ENCODE measurements around the gene CDCP1.

The CDCP1 gene

GRCh38 chr3:45119376-45119775 is 26.8 kb downstream of the CDCP1 start:
- peaks cover 65% of the 10 kb centered on the region for H3K4me1 Mint-ChIP-seq (ENCODE audit: low read depth)
- H3K36me3 Mint-ChIP-seq (ENCODE audit: low read depth): no peaks in the 10 kb centered on the region
- H3K27ac Mint-ChIP-seq: no peak overlapping the region
- no peak overlapping the region for H3K4me3 Mint-ChIP-seq
- H3K27me3 Mint-ChIP-seq: peaks cover 19% of the 10 kb centered on the region
- no peaks in the 10 kb centered on the region for H3K9me3 Mint-ChIP-seq

GRCh38 chr3:45118615-45119071 is 27.5 kb downstream of the CDCP1 start:
- Mint-ChIP-seq H3K36me3 (ENCODE audit: low read depth) (no peaks in the 10 kb centered on the region), H3K9me3 (no peaks in the 10 kb centered on the region), H3K4me1 (ENCODE audit: low read depth) (peaks cover 65% of the 10 kb centered on the region), H3K4me3 (no peak overlapping the region), H3K27ac (peak overlapping the region; percentile 64), H3K27me3 (peaks cover 14% of the 10 kb centered on the region)

GRCh38 chr3:45116350-45116749 is 29.8 kb downstream of the CDCP1 start:
- H3K27me3 Mint-ChIP-seq: peaks cover 9% of the 10 kb centered on the region
- no peaks in the 10 kb centered on the region for H3K9me3 Mint-ChIP-seq
- H3K4me1 Mint-ChIP-seq (ENCODE audit: low read depth): peaks cover 78% of the 10 kb centered on the region
- no peak overlapping the region for H3K27ac Mint-ChIP-seq
- H3K36me3 Mint-ChIP-seq (ENCODE audit: low read depth): no peaks in the 10 kb centered on the region
- no peak overlapping the region for H3K4me3 Mint-ChIP-seq

- H3K4me3 Mint-ChIP-seq: no peak overlapping the region
- no peaks in the 10 kb centered on the region for H3K9me3 Mint-ChIP-seq
- peaks cover 9% of the 10 kb centered on the region for H3K27me3 Mint-ChIP-seq
- peak overlapping the region; percentile 27 for H3K27ac Mint-ChIP-seq
- no peaks in the 10 kb centered on the region for H3K36me3 Mint-ChIP-seq (ENCODE audit: low read depth)
- peaks cover 84% of the 10 kb centered on the region for H3K4me1 Mint-ChIP-seq (ENCODE audit: low read depth)
Observed at GRCh38 chr3:45113625-45114050, 32.5 kb downstream of the CDCP1 start.

DNA sequence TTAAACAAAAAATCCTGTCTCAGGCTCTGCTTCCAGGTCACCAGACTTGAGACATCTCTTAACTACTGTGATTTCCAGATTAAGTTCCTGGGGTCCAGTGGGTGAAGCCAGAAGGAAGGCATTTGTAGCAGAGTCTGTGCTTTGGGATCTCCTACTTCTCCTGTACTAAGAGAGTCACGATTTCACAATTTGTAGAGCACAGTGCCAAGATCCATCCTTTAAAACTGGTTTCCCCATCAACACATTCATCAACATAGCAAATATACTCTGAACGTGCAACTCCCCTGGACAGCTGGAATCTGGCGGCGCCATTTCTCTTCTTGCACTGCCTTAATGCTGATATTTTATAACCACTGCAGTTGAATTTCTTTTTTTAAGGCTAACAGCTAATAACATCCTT is 33.2 kb downstream of the CDCP1 start:
- no peak overlapping the region for H3K27ac Mint-ChIP-seq
- H3K36me3 Mint-ChIP-seq (ENCODE audit: low read depth): no peaks in the 10 kb centered on the region
- H3K27me3 Mint-ChIP-seq: peaks cover 8% of the 10 kb centered on the region
- H3K9me3 Mint-ChIP-seq: no peaks in the 10 kb centered on the region
- no peak overlapping the region for H3K4me3 Mint-ChIP-seq
- H3K4me1 Mint-ChIP-seq (ENCODE audit: low read depth): peaks cover 83% of the 10 kb centered on the region

GRCh38 chr3:45110509-45110833 is 35.7 kb downstream of the CDCP1 start:
- Mint-ChIP-seq H3K4me1 (ENCODE audit: low read depth) (peaks cover 93% of the 10 kb centered on the region), H3K9me3 (no peaks in the 10 kb centered on the region), H3K36me3 (ENCODE audit: low read depth) (no peaks in the 10 kb centered on the region), H3K27ac (peak overlapping the region; percentile 77), H3K27me3 (no peaks in the 10 kb centered on the region), H3K4me3 (peak overlapping the region; percentile 48)

- Mint-ChIP-seq H3K27ac (peak overlapping the region; percentile 77), H3K4me1 (ENCODE audit: low read depth) (peaks cover 94% of the 10 kb centered on the region), H3K9me3 (no peaks in the 10 kb centered on the region), H3K36me3 (ENCODE audit: low read depth) (no peaks in the 10 kb centered on the region), H3K27me3 (no peaks in the 10 kb centered on the region), H3K4me3 (peak overlapping the region; percentile 48)
Observed at GRCh38 chr3:45109771-45110508, 36.2 kb downstream of the CDCP1 start.

DNA sequence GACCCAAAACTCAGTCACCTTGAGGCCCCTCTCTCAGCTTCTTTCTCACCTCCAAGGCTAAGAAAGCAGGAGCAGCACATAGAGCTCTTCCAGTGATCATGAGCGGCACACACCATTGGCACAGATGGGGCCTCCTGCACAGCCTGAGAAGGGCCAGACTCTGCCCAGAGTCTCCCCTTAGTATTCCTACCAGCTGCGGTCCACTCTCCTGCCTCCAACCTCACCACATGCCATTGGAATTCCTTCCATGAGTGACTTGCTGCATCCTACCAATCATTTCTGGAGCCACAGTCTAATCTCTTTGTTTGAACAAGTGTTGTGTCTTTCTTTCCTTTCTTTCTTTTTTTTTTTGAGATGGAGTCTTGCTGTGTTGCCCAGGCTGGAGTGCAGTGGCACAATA is 39.3 kb downstream of the CDCP1 start:
- no peaks in the 10 kb centered on the region for H3K36me3 Mint-ChIP-seq (ENCODE audit: low read depth)
- peaks cover 12% of the 10 kb centered on the region for H3K27me3 Mint-ChIP-seq
- H3K4me1 Mint-ChIP-seq (ENCODE audit: low read depth): peaks cover 85% of the 10 kb centered on the region
- peak overlapping the region; percentile 65 for H3K27ac Mint-ChIP-seq
- H3K4me3 Mint-ChIP-seq: no peak overlapping the region
- no peaks in the 10 kb centered on the region for H3K9me3 Mint-ChIP-seq

DNA sequence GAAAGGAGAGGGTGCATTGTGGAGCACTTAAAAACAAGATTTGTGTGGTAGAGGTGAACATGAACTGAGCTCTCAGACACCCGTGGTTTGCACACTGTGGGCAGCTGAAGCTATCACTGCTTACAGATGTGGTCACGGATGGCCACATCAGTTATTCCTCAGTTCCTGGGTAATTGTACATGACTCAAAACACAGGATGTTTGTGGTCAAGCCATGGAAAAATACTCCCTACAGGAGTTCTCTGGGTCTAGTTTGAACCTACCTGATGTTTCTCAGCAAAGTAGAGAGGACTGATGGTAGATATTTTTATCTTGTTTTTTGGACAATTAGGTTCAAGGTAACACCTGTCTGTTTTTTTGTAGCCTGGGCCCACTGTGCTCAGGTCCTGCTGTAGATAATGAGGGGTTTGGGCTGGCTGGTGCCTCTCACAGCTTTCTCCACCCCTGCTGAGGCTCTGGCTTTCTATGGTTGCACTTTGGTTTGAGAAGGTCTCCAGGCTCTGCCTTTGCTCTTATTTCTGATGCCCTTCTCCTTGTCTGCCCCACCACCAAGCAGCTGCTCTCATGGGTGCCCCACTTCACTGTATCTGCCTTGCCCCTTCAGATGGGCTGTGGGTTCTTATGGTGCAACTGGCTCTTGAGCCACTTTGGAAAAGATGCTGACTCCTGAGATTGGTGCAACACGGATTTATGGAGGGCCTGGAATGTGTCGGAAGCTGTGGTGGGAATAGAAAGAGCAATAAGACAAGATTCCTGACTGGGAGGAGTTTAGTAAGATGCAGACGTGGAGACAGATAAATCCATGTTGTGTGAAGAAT is 40.1 kb downstream of the CDCP1 start:
- peak overlapping the region; percentile 21 for H3K4me3 Mint-ChIP-seq
- H3K36me3 Mint-ChIP-seq (ENCODE audit: low read depth): no peaks in the 10 kb centered on the region
- H3K27ac Mint-ChIP-seq: peak overlapping the region; percentile 88
- H3K27me3 Mint-ChIP-seq: peaks cover 15% of the 10 kb centered on the region
- H3K9me3 Mint-ChIP-seq: no peaks in the 10 kb centered on the region
- peaks cover 85% of the 10 kb centered on the region for H3K4me1 Mint-ChIP-seq (ENCODE audit: low read depth)

DNA sequence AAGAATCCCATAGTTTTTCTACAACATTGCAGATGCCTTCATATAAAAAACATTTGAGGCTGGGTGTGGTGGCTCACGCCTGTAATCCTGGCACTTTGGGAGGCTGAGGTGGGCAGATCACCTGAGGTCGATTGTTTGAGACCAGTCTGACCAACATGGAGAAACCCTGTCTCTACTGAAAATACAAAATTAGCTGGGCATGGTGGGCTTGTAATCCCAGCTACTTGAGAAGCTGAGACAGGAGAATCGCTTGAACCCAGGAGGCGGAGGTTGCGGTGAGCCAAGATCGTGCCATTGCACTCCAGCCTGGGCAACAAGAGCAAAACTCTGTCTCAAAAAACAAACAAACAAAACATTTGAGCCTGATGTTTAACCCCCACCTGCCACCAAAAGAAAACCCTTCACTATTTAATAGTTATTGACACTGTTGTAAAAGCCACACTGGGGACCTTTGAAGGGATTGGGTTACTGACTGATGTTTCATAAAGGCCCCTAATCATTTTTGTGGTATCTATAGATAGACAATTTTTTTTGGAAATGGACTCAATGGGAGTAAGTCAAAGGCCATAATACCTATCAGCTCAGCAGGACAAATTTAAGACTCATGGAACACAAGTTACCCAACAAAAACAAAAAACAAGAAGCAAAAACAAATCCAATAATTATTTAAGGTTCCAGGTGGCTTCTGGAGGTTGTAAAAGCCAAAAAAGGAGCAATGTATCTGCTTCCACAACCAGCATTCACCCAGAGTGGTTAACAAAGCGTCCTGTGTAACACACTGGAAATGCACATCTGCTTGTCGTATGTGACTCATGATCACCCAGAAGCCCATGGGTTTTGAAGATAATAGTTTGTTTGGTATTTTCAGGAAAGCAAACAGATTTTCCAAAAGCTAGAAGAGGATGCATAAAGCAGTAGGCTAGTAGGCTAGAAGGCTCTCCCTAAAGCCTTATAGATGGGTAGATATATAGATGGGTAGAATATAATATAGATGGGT is 41.2 kb downstream of the CDCP1 start:
- Mint-ChIP-seq H3K27me3 (peaks cover 24% of the 10 kb centered on the region), H3K4me3 (peak overlapping the region; percentile 21), H3K4me1 (ENCODE audit: low read depth) (peaks cover 81% of the 10 kb centered on the region), H3K27ac (peak overlapping the region; percentile 88), H3K9me3 (no peaks in the 10 kb centered on the region), H3K36me3 (ENCODE audit: low read depth) (no peaks in the 10 kb centered on the region)

DNA sequence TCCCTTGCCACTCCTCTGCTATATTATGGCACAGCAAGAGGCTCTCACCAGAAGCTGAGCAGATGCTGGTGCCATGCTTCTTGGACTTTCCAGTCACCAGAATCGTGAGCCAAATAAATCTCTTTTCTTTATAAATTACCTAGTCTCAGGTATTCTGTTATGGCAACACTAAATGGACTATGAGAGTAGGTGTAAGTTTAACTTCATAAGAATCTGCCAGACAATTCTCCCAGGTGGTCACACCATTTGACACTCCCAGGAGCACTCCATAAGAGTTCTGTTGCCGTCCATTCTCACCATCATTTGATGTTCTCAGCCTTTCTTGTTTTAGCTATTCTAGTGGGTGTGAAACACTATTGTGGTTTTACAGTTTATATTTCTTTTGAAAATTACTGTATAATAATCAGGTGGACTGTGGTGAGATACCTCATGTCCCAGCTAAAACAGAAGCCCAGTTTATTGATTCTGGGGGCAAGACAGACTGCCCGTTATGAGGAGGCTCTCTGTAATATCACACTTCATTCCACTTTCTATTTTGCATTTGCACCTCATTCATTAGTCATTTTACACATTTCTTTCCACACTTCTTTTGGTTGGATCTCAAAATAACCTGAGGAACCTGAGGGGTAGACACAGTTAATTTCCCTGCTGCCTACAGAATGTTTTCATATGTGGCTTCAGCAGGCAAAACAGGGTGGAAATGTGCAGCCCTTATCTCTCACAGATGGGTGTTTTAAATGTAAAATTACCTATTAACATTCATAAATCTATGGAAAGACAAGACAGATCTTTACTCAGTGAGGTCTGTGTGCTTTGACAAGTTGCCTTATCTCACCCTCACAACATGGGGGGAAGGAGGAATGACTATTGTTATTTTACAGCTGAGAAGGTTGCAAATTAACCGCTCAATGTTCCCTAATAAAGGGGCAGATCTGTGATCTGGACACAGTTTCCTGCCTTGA is 42.1 kb downstream of the CDCP1 start:
- Mint-ChIP-seq H3K4me3 (peak overlapping the region; percentile 21), H3K4me1 (ENCODE audit: low read depth) (peaks cover 71% of the 10 kb centered on the region), H3K9me3 (no peaks in the 10 kb centered on the region), H3K36me3 (ENCODE audit: low read depth) (no peaks in the 10 kb centered on the region), H3K27ac (peak overlapping the region; percentile 88), H3K27me3 (peaks cover 33% of the 10 kb centered on the region)

DNA sequence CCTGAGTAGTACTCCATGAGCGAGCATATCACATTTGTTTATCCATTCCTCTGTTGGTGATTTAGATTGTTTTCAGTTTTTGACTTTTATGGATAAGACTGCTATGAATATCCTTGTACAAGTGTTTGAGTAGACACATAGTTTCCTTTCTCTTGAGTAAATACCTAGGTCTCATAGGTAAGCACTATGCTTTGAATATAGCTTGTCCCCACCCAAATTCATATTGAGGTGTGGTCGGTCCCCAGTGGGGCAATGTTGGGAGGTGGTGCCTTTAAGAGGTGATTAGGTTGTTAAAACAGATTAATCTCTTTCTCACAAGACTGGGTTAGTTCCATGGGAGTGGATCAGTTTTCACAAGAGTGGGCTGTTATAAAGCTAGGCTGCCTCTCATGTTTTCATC is 42.8 kb downstream of the CDCP1 start:
- no peaks in the 10 kb centered on the region for H3K36me3 Mint-ChIP-seq (ENCODE audit: low read depth)
- no peak overlapping the region for H3K4me3 Mint-ChIP-seq
- peaks cover 67% of the 10 kb centered on the region for H3K4me1 Mint-ChIP-seq (ENCODE audit: low read depth)
- no peaks in the 10 kb centered on the region for H3K9me3 Mint-ChIP-seq
- no peak overlapping the region for H3K27ac Mint-ChIP-seq
- H3K27me3 Mint-ChIP-seq: peaks cover 38% of the 10 kb centered on the region

GRCh38 chr3:45100981-45101407 is 45.2 kb downstream of the CDCP1 start:
- Mint-ChIP-seq H3K4me1 (ENCODE audit: low read depth) (peaks cover 44% of the 10 kb centered on the region), H3K27me3 (peaks cover 51% of the 10 kb centered on the region), H3K9me3 (no peaks in the 10 kb centered on the region), H3K4me3 (no peak overlapping the region), H3K27ac (no peak overlapping the region), H3K36me3 (ENCODE audit: low read depth) (no peaks in the 10 kb centered on the region)

- H3K4me1 Mint-ChIP-seq (ENCODE audit: low read depth): peaks cover 17% of the 10 kb centered on the region
- peaks cover 58% of the 10 kb centered on the region for H3K27me3 Mint-ChIP-seq
- no peak overlapping the region for H3K27ac Mint-ChIP-seq
- no peak overlapping the region for H3K4me3 Mint-ChIP-seq
- H3K36me3 Mint-ChIP-seq (ENCODE audit: low read depth): no peaks in the 10 kb centered on the region
- no peaks in the 10 kb centered on the region for H3K9me3 Mint-ChIP-seq
Observed at GRCh38 chr3:45098310-45098709, 47.9 kb downstream of the CDCP1 start.
